ENCODE measurements around the gene NT5C1B. TPM values are rescaled to one million over a fixed set of nuclear protein-coding genes. Genes with fewer than 3 reads are reported as not detected.

NT5C1B gene
- total and polyA plus RNA-seq, 10 of the 15 experiments (the other 5 are each of a cell fraction or from before 2014, with no cell fraction given), result 0.40 to 0.44 TPM; not detected in 8

GRCh38 chr2:18560031-18560796, 29.2 kb downstream of the NT5C1B start, which contains the start of gene RDH14 (continued):
- 0 out of 2 replicates have a peak, but pooled peaks have one; percentile 32 for TF ChIP-seq ZNF592 (IDR thresholded peaks at IDR 0.05)
- no peak for TF ChIP-seq NFYA (IDR thresholded peaks at IDR 0.05; ENCODE audit: borderline replicate concordance, low read depth, low read length)
- 0 out of 2 replicates have a peak, but pooled peaks have one; percentile 49 for TF ChIP-seq IRF3 (IDR thresholded peaks at IDR 0.05)
- peak; percentile 91 for TF ChIP-seq DPF2 (IDR thresholded peaks at IDR 0.05)
- peak; percentile 90 for TF ChIP-seq NKRF (conservative IDR thresholded peaks at IDR 0.05)
- TF ChIP-seq ASH2L (IDR thresholded peaks at IDR 0.05; ENCODE audit: borderline replicate concordance, low read depth), result 0 out of 2 replicates have a peak, but pooled peaks have one; percentile 71
- TF ChIP-seq CEBPB (IDR thresholded peaks at IDR 0.05; ENCODE audit: borderline replicate concordance in 1 of 2, low read depth in 2 of 2, low read length in 2 of 2), result no peak
- TF ChIP-seq PKNOX1 (IDR thresholded peaks at IDR 0.05), result no peak
- TF ChIP-seq MYB (IDR thresholded peaks at IDR 0.05; ENCODE audit: borderline replicate concordance, low read depth, low read length), result no peak
- TF ChIP-seq ZBTB4 (CRISPR knock-in tag; IDR thresholded peaks at IDR 0.05), result no peak
- TF ChIP-seq SP1 (IDR thresholded peaks at IDR 0.05; ENCODE audit: low read depth, low read length), result peak; percentile 91
- peak; percentile 51; the same call in 1 of the 2 replicates for TF ChIP-seq HSF1 (IDR thresholded peaks at IDR 0.05; ENCODE audit: low read depth, low read length)
- no peak for TF ChIP-seq TCF7 (IDR thresholded peaks at IDR 0.05; ENCODE audit: borderline replicate concordance)

Data from GM12878 (cell line).